ENCODE measurements around the gene POGZ.

Gene POGZ

GRCh38 chr1:151369621-151370048 lies 89.7 kb downstream of the POGZ start:
- DNase-seq = no peak

- DNase-seq = no peak
Observed at GRCh38 chr1:151369302-151369610, 90.0 kb downstream of the POGZ start.

- no peak for DNase-seq
Observed at GRCh38 chr1:151368393-151369301, 90.6 kb downstream of the POGZ start.

- DNase-seq = no peak
Observed at GRCh38 chr1:151367658-151368392, 91.5 kb downstream of the POGZ start.

GRCh38 chr1:151364996-151365395 lies 94.3 kb downstream of the POGZ start:
- DNase-seq = no peak

- DNase-seq = no peak
Observed at GRCh38 chr1:151362308-151363155, 96.8 kb downstream of the POGZ start.

- no peak for DNase-seq
Observed at GRCh38 chr1:151361883-151362282, 97.4 kb downstream of the POGZ start.

- no peak for DNase-seq
Observed at GRCh38 chr1:151356696-151357095, 102.6 kb downstream of the POGZ start.

Data from femur (tissue), 1 donor.